ENCODE measurements around the gene VAMP2.

Gene VAMP2

GRCh38 chr17:8155231-8155995, 7.3 kb downstream of the VAMP2 start:
- no peak for DNase-seq (ENCODE audit: low spot score)

- no peak for DNase-seq (ENCODE audit: low spot score)
These were observed 8.1 kb downstream of the VAMP2 start for GRCh38 chr17:8154608-8155155.

- peak; percentile 98 for DNase-seq (ENCODE audit: low spot score)
These were observed 8.7 kb downstream of the VAMP2 start for GRCh38 chr17:8153957-8154607.

- DNase-seq (ENCODE audit: low spot score) = no peak
These were observed 9.2 kb downstream of the VAMP2 start for GRCh38 chr17:8153525-8153956.

GRCh38 chr17:8153031-8153451, 9.7 kb downstream of the VAMP2 start:
- DNase-seq (ENCODE audit: low spot score) = no peak

GRCh38 chr17:8152112-8152775, 10.5 kb downstream of the VAMP2 start, which contains the start of gene PER1:
Gene PER1 (minus strand): TSS chr17:8152404. CDS start chr17:8150706, 1,698 bp downstream.
- DNase-seq (ENCODE audit: low spot score) = peak; percentile 92

GRCh38 chr17:8151641-8152111, 11.1 kb downstream of the VAMP2 start:
- no peak for DNase-seq (ENCODE audit: low spot score)

- DNase-seq (ENCODE audit: low spot score) = peak; percentile 68
These were observed 11.6 kb downstream of the VAMP2 start for GRCh38 chr17:8151120-8151640.

GRCh38 chr17:8150194-8151119, 12.3 kb downstream of the VAMP2 start:
- no peak for DNase-seq (ENCODE audit: low spot score)

GRCh38 chr17:8149419-8150193, 13.1 kb downstream of the VAMP2 start:
- no peak for DNase-seq (ENCODE audit: low spot score)

- DNase-seq (ENCODE audit: low spot score) = no peak
These were observed 14.2 kb downstream of the VAMP2 start for GRCh38 chr17:8148560-8148959.

- no peak for DNase-seq (ENCODE audit: low spot score)
These were observed 14.8 kb downstream of the VAMP2 start for GRCh38 chr17:8147805-8148404.

GRCh38 chr17:8147141-8147804, 15.5 kb downstream of the VAMP2 start:
- DNase-seq (ENCODE audit: low spot score) = no peak

- DNase-seq (ENCODE audit: low spot score) = no peak
These were observed 16.2 kb downstream of the VAMP2 start for GRCh38 chr17:8146381-8147140.

GRCh38 chr17:8145811-8146210, 16.9 kb downstream of the VAMP2 start:
- no peak for DNase-seq (ENCODE audit: low spot score)

- DNase-seq (ENCODE audit: low spot score) = no peak
These were observed 18.1 kb downstream of the VAMP2 start for GRCh38 chr17:8144401-8145231.

- no peak for DNase-seq (ENCODE audit: low spot score)
These were observed 19.0 kb downstream of the VAMP2 start for GRCh38 chr17:8143581-8144400.
